HG02642 (cell line): ENCODE data around the gene TANGO2.
A peak's percentile ranks its signal among the peaks of the same experiment; 100 is the strongest.
"Not testable (repeated sequence)": the region's sequence is repeated elsewhere in the genome, so short reads cannot be mapped to it uniquely, and the experiment has no call there.

Source experiments
- ATAC-seq: cut with Tn5 transposase; IDR thresholded peaks from one replicate; pipeline ENCODE4 v1.9.1; 2021; ENCODE audit warnings: mild to moderate bottlenecking; ENCODE audit not compliant: unreplicated experiment, poor library complexity

TANGO2 gene

GRCh38 chr22:20060700-20061480 lies 40.0 kb downstream of the TANGO2 start:
- no peak for ATAC-seq

GRCh38 chr22:20061481-20061861 lies 40.6 kb downstream of the TANGO2 start:
- ATAC-seq = no peak

GRCh38 chr22:20062043-20062765 lies 41.3 kb downstream of the TANGO2 start:
- ATAC-seq = no peak

GRCh38 chr22:20062766-20063083 lies 41.8 kb downstream of the TANGO2 start:
- no peak for ATAC-seq

- no peak for ATAC-seq
Measured at GRCh38 chr22:20063271-20064139, 42.6 kb downstream of the TANGO2 start.

GRCh38 chr22:20064140-20064480 lies 43.2 kb downstream of the TANGO2 start:
- ATAC-seq = no peak

GRCh38 chr22:20064545-20065262 lies 43.8 kb downstream of the TANGO2 start:
- ATAC-seq = no peak

GRCh38 chr22:20065896-20066616 lies 45.1 kb downstream of the TANGO2 start:
- ATAC-seq = no peak

- ATAC-seq = no peak
Measured at GRCh38 chr22:20066617-20067383, 45.9 kb downstream of the TANGO2 start.

GRCh38 chr22:20067384-20067682 lies 46.4 kb downstream of the TANGO2 start:
- not testable (repeated sequence) for ATAC-seq

- no peak for ATAC-seq
Measured at GRCh38 chr22:20068640-20069039, 47.7 kb downstream of the TANGO2 start.

- no peak for ATAC-seq
Measured at GRCh38 chr22:20069331-20070042, 48.6 kb downstream of the TANGO2 start.

- ATAC-seq = no peak
Measured at GRCh38 chr22:20071524-20071972, 50.6 kb downstream of the TANGO2 start.

GRCh38 chr22:20076627-20077172 lies 55.8 kb downstream of the TANGO2 start:
- ATAC-seq = no peak

- peak; percentile 92 for ATAC-seq
Measured at GRCh38 chr22:20079745-20080444, 59.0 kb downstream of the TANGO2 start, which contains the start of gene DGCR8. Gene DGCR8 (plus strand): TSS chr22:20080241. CDS start chr22:20085964, 5,723 bp downstream.

GRCh38 chr22:20080445-20080775 lies 59.5 kb downstream of the TANGO2 start:
- peak; percentile 58 for ATAC-seq

- no peak for ATAC-seq
Measured at GRCh38 chr22:20080776-20081654, 60.1 kb downstream of the TANGO2 start.
